IPS DF 6.9 (cell line): ENCODE results near the gene DNAAF1.

Experiments used
- DNase-seq: peaks from one replicate; pipeline ENCODE4 v3.0.0-alpha.2; 2013; ENCODE audit warnings: low read depth, low spot score
- H3K27ac ChIP-seq: one replicate; pipeline ENCODE4 v1.5.1; 2013; ENCODE audit warnings: low read length, control low read depth
- H3K27me3 ChIP-seq: 2 replicates; pipeline ENCODE4 v1.6.1; 2013; ENCODE audit warnings: mild to moderate bottlenecking, low read length; ENCODE audit not compliant: control insufficient read depth, insufficient read depth
- H3K36me3 ChIP-seq: 2 replicates; pipeline ENCODE4 v1.6.1; 2013; ENCODE audit warnings: low read length; ENCODE audit not compliant: control insufficient read depth, insufficient read depth
- H3K4me1 ChIP-seq: 2 replicates; pipeline ENCODE4 v1.6.1; 2013; ENCODE audit warnings: low read length; ENCODE audit not compliant: control insufficient read depth, insufficient read depth
- H3K4me3 ChIP-seq: 2 replicates; pipeline ENCODE4 v1.5.1; 2013; ENCODE audit warnings: mild to moderate bottlenecking, low read length
- H3K9me3 ChIP-seq: 2 replicates; pipeline ENCODE4 v1.6.1; 2013; ENCODE audit warnings: low read length, inconsistent platforms; ENCODE audit not compliant: control insufficient read depth, insufficient read depth
- WGBS: extraction: QIAGEN DNeasy Blood & Tissue Kit; methylation state at CpG from one replicate; pipeline ENCODE4 v1.1.7; 2013; ENCODE audit warnings: mixed read lengths, missing lambda C conversion rate; ENCODE audit not compliant: insufficient read length, insufficient coverage; 5-methylcytosine and 5-hydroxymethylcytosine counted together

DNAAF1 gene

GRCh38 chr16:84225126-84225525, 80.0 kb downstream of the DNAAF1 start:
- H3K27ac ChIP-seq, result no peak overlapping the region
- DNase-seq, result no peak
- H3K27me3 ChIP-seq, result no peaks in the 10 kb centered on the region
- H3K36me3 ChIP-seq, result no peaks in the 10 kb centered on the region
- WGBS, result no CpG with 5 or more reads among the region's 3 CpGs
- peaks cover 5% of the 10 kb centered on the region; the same call in 1 of the 2 replicates for H3K4me1 ChIP-seq
- no peaks in the 10 kb centered on the region for H3K9me3 ChIP-seq
- H3K4me3 ChIP-seq, result no peak overlapping the region

- DNase-seq, result no peak
- Histone ChIP-seq H3K27me3 (no peaks in the 10 kb centered on the region), H3K4me1 (peaks cover 5% of the 10 kb centered on the region; the same call in 1 of the 2 replicates), H3K4me3 (no peak overlapping the region; the same call in 1 of the 2 replicates), H3K9me3 (no peaks in the 10 kb centered on the region), H3K36me3 (no peaks in the 10 kb centered on the region), H3K27ac (no peak overlapping the region)
- no CpG with 5 or more reads among the region's 7 CpGs for WGBS
Measured at GRCh38 chr16:84225571-84225970, 80.5 kb downstream of the DNAAF1 start.

GRCh38 chr16:84226026-84226425, 80.9 kb downstream of the DNAAF1 start:
- no peak overlapping the region for H3K27ac ChIP-seq
- no peaks in the 10 kb centered on the region for H3K27me3 ChIP-seq
- peaks cover 5% of the 10 kb centered on the region; the same call in 1 of the 2 replicates for H3K4me1 ChIP-seq
- DNase-seq, result no peak
- no CpG with 5 or more reads among the region's 8 CpGs for WGBS
- H3K9me3 ChIP-seq, result no peaks in the 10 kb centered on the region
- H3K4me3 ChIP-seq, result no peak overlapping the region
- H3K36me3 ChIP-seq, result no peaks in the 10 kb centered on the region
